Common myeloid progenitor, CD34-positive (primary cell): Measurements from ENCODE around the gene EIF5B.

Experiments used
- CTCF ChIA-PET: fragments of 350-600 bp; sonication (Branson Sonifier 250); formaldehyde crosslinking; loops from one replicate; lab custom pipeline; 2021; ENCODE audit warnings: antibody characterized with exemption; lab: Charles Lee
- POLR2A ChIA-PET: fragments of 350-600 bp; sonication (Branson Sonifier 250); formaldehyde crosslinking; loops from one replicate; lab custom pipeline; 2021; ENCODE audit warnings: antibody characterized with exemption; lab: Charles Lee
- DNase-seq, 3 donors: peaks; one replicate each; pipeline versions ENCODE4 v3.0.0 to v3.0.0-alpha.2; 2013
- H3K27ac ChIP-seq, 2 experiments: 1 replicate in 1 of 2; 2 replicates in 1 of 2; pipeline ENCODE4 v1.7.0; 2013; ENCODE audit warnings: inconsistent platforms in 2 of 2, low read length in 2 of 2, mild to moderate bottlenecking in 2 of 2, low read depth in 1 of 2, moderate library complexity in 1 of 2; ENCODE audit not compliant: severe bottlenecking in 2 of 2, insufficient read depth in 1 of 2, poor library complexity in 1 of 2
- H3K27me3 ChIP-seq, 5 experiments: replicated peaks in 2 of 5; 1 replicate in 3 of 5; 2 replicates in 2 of 5; pipeline versions ENCODE4 v1.6.1 to v1.7.0; 2013; ENCODE audit warnings: low read length in 4 of 5, mild to moderate bottlenecking in 2 of 5, moderate library complexity in 2 of 5, inconsistent platforms in 1 of 5; ENCODE audit not compliant: insufficient read depth in 5 of 5, control insufficient read depth in 4 of 5
- H3K36me3 ChIP-seq, 4 experiments: 1 replicate in 2 of 4; 2 replicates in 2 of 4; pipeline versions ENCODE4 v1.6.1 to v1.7.0; 2013; ENCODE audit warnings: low read length in 3 of 4, control low read depth in 1 of 4, mild to moderate bottlenecking in 1 of 4; ENCODE audit not compliant: control insufficient read depth in 4 of 4, insufficient read depth in 4 of 4
- H3K4me1 ChIP-seq, 4 experiments: 1 replicate in 3 of 4; 2 replicates in 1 of 4; pipeline versions ENCODE4 v1.6.1 to v1.7.1; 2013; ENCODE audit warnings: low read length in 3 of 4, mild to moderate bottlenecking in 3 of 4, control low read depth in 1 of 4, inconsistent platforms in 1 of 4, moderate library complexity in 1 of 4; ENCODE audit not compliant: control insufficient read depth in 4 of 4, insufficient read depth in 4 of 4; ENCODE audit errors: control extremely low read depth in 1 of 4
- H3K4me3 ChIP-seq, 7 experiments: 1 replicate in 4 of 7; 2 replicates in 3 of 7; pipeline versions ENCODE4 v1.5.1 to v1.7.0; 2013; ENCODE audit warnings: mild to moderate bottlenecking in 7 of 7, low read length in 6 of 7, moderate library complexity in 6 of 7, inconsistent platforms in 2 of 7, low read depth in 2 of 7, control low read depth in 1 of 7; ENCODE audit not compliant: insufficient read depth in 4 of 7, control insufficient read depth in 1 of 7; ENCODE audit errors: extremely low read depth in 1 of 7
- H3K9me3 ChIP-seq, 5 experiments: 1 replicate in 4 of 5; 2 replicates in 1 of 5; pipeline versions ENCODE4 v1.6.1 to v1.7.1; 2013; ENCODE audit warnings: low read length in 4 of 5, mild to moderate bottlenecking in 2 of 5, inconsistent platforms in 1 of 5, low read depth in 1 of 5, moderate library complexity in 1 of 5; ENCODE audit not compliant: control insufficient read depth in 4 of 5, insufficient read depth in 2 of 5; ENCODE audit errors: control extremely low read depth in 1 of 5
- WGBS: methylation state at CpG from one replicate; pipeline ENCODE4 v1.1.5; 2013; ENCODE audit not compliant: insufficient coverage; 5-methylcytosine and 5-hydroxymethylcytosine counted together

Gene EIF5B

DNA sequence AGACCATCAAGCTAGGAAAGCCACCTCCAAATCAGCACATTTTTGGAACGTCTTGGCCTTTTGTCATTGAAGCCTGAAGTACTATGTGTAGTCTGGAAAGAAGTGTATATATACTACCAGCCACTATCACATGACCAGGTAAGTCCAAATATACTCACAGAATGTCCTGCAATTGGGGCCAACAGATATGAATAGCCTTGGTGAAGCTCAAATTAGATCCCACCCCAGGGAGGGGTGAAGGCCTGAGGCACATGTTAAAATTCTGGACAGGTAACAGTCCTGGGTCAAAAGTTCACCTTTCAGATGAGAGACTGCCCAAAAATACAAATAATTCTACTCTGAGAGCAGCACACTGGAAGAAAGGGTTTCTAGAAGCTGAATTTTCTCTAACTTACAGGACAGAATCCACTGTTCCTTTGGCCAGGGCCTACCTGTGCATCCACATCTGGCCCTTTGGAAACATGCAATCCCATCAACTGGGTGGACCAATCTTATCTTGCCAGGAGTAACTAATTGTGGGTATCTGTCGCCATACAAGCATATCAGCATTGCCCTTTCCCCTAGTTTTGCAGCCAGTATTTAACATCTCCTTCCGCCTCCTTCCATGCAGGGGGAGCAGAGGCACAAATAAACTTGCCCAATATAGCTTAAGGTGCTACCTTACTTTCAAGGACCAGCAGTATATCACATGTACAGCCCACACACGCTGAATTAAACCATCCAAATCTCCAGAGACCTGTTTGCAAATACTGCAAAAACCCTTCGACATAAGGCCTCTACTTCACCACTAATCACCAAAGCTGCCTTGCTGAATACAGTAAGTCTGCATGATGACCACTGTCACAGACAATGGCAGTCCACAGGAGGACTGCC, 67.8 kb downstream of the EIF5B start:
- no peaks in the 10 kb centered on the region for H3K9me3 ChIP-seq
- 94% methylated on average over 3 of the region's 5 CpGs for WGBS
- H3K36me3 ChIP-seq, result peaks cover 34 to 74% (median 56%) of the 10 kb centered on the region in 4 experiments
- DNase-seq, result no peak
- H3K4me1 ChIP-seq, result no peaks in the 10 kb centered on the region
- ChIA-PET POLR2A (no interaction called here), CTCF (interaction anchor here (1.1 kb wide), 1 partner anchor 15 kb away, joined by 3 read pairs; no protein-coding TSS in a partner anchor)
- H3K27ac ChIP-seq, result no peak overlapping the region
- H3K4me3 ChIP-seq, result no peak overlapping the region
- no peaks in the 10 kb centered on the region for H3K27me3 ChIP-seq

- POLR2A ChIA-PET, result no interaction called here
Observed at GRCh38 chr2:99406137-99406536, 68.9 kb downstream of the EIF5B start.

DNA sequence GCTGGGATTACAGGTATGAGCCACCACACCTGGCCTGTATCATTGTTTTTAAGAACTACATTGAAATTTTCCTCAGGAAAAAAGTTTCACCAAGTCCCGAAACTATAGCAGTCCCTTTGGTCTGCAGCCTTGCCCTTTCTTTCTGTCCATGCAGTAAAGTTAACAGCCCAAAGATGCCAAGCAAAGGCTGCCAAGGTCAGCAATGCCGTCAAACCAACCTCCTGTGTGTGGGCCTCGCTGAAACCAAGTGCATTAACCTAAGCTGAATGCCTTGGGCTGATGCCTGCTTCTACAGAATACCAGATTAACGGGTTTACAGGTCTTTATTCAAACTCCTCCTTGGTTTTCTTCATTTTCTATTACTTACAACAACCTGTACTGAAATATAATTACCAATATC, 73.1 kb downstream of the EIF5B start:
- WGBS, result 100% methylated on average over 4 of the region's 4 CpGs
- Histone ChIP-seq H3K27me3 (no peaks in the 10 kb centered on the region), H3K4me3 (no peak overlapping the region), H3K27ac (no peak overlapping the region), H3K9me3 (no peaks in the 10 kb centered on the region), H3K36me3 (peaks cover 22 to 68% (median 48%) of the 10 kb centered on the region in 4 experiments), H3K4me1 (no peaks in the 10 kb centered on the region)
- POLR2A ChIA-PET, result no interaction called here
- DNase-seq, result no peak
- CTCF ChIA-PET, result interaction anchor here (0.6 kb wide), 1 partner anchor 328 kb away, joined by 3 read pairs; no protein-coding TSS in a partner anchor

More at GRCh38 chr2:99406137-99406536, 68.9 kb downstream of the EIF5B start:
- Histone ChIP-seq H3K4me3 (no peak overlapping the region), H3K4me1 (no peaks in the 10 kb centered on the region), H3K27ac (no peak overlapping the region), H3K27me3 (no peaks in the 10 kb centered on the region), H3K36me3 (peaks cover 32 to 72% (median 59%) of the 10 kb centered on the region in 4 experiments), H3K9me3 (no peaks in the 10 kb centered on the region)
- CTCF ChIA-PET, result interaction anchor here (1.1 kb wide), 1 partner anchor 14 kb away, joined by 3 read pairs; no protein-coding TSS in a partner anchor
- 100% methylated on average over 4 of the region's 6 CpGs for WGBS
- no peak for DNase-seq

GRCh38 chr2:99414566-99414965, 77.4 kb downstream of the EIF5B start:
- H3K36me3 ChIP-seq, result peaks cover 34 to 86% (median 53%) of the 10 kb centered on the region in 4 experiments
- DNase-seq, result no peak
- POLR2A ChIA-PET, result no interaction called here

GRCh38 chr2:99417396-99417795, 80.2 kb downstream of the EIF5B start:
- peaks cover 39 to 83% (median 60%) of the 10 kb centered on the region in 4 experiments for H3K36me3 ChIP-seq
- CTCF ChIA-PET, result no interaction called here

More at GRCh38 chr2:99414566-99414965, 77.4 kb downstream of the EIF5B start:
- Histone ChIP-seq H3K27ac (no peak overlapping the region), H3K9me3 (peaks cover 0 to 1% (median 0%) of the 10 kb centered on the region in 5 experiments), H3K4me1 (no peaks in the 10 kb centered on the region), H3K4me3 (no peak overlapping the region), H3K27me3 (no peaks in the 10 kb centered on the region)
- CTCF ChIA-PET, result no interaction called here
- no CpG with 5 or more reads among the region's 1 CpG for WGBS

GRCh38 chr2:99420031-99420430, 82.8 kb downstream of the EIF5B start:
- 100% methylated on average over 1 of the region's 1 CpG for WGBS
- peaks cover 34 to 84% (median 60%) of the 10 kb centered on the region in 4 experiments for H3K36me3 ChIP-seq
- H3K4me3 ChIP-seq, result no peak overlapping the region
- ChIA-PET POLR2A (no interaction called here), CTCF (interaction anchor here (0.6 kb wide), 1 partner anchor 14 kb away, joined by 3 read pairs; no protein-coding TSS in a partner anchor)
- H3K4me1 ChIP-seq, result no peaks in the 10 kb centered on the region
- no peaks in the 10 kb centered on the region for H3K27me3 ChIP-seq
- DNase-seq, result no peak
- no peak overlapping the region for H3K27ac ChIP-seq
- peaks cover 0 to 1% (median 0%) of the 10 kb centered on the region in 5 experiments for H3K9me3 ChIP-seq

More at GRCh38 chr2:99417396-99417795, 80.2 kb downstream of the EIF5B start:
- Histone ChIP-seq H3K4me1 (no peaks in the 10 kb centered on the region), H3K27ac (no peak overlapping the region), H3K27me3 (no peaks in the 10 kb centered on the region), H3K9me3 (peaks cover 0 to 1% (median 0%) of the 10 kb centered on the region in 5 experiments), H3K4me3 (no peak overlapping the region)
- no peak for DNase-seq
- POLR2A ChIA-PET, result interaction anchor here (0.7 kb wide), 1 partner anchor 455 kb away, joined by 3 read pairs; no protein-coding TSS in a partner anchor
- WGBS, result 88% methylated on average over 3 of the region's 3 CpGs
